GM19240 (cell line): Measurements from ENCODE around the gene GTPBP4.
A peak's percentile ranks its signal among the peaks of the same experiment; 100 is the strongest.
"Not testable (repeated sequence)": the region's sequence is repeated elsewhere in the genome, so short reads cannot be mapped to it uniquely, and the experiment has no call there.

ENCODE experiments used
- DNase-seq: peaks from one replicate; pipeline ENCODE4 v3.0.0; 2011; ENCODE audit warnings: low spot score; ENCODE audit not compliant: insufficient read length

The GTPBP4 gene

DNA sequence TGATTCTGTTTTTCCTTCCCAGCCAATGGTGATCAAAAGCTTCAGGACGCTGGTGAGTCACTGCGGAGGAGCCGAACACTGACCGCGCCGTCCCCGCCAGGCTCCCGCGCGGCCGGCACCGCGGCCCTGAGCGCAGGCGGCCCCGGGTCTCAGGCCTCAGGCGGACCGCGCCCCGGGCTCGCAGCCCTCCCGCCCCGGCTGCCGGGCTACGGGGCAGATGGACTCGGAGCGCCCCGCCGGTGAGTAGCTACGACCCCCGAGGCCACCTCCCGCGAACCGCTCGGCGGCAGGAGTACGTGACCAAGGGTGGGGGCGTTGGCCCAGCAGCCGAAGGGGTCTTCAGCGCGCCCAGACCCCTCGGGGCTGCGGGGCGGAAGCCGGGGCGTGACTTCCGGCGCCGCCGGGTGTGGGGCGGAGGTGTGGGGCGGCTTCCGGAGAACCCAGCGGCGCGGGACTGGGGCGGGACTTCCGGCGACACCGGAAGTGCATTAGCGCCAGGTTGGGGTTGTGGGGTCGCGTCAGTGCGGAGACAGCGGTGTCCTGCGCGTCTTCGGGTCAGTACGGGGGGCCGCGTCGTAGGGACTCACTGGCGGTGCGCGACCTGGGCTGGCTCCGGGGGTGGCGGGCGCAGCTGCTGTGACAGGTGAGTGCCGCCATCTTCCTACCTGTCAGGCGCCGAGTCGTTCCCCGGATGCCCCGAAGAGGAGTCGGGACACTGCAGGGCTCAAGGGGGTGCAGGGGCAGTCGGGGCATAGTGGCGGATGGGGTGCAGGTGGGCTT, 68.3 kb downstream of the GTPBP4 start, which contains the start of gene WDR37:
TSS of gene WDR37 (plus strand) at position 60 of the 780 bp plus-strand sequence. CDS start 15,771 bp downstream, outside the sequence.
- peak; percentile 71 for DNase-seq

GRCh38 chr10:1057106-1057657, 68.9 kb downstream of the GTPBP4 start:
- DNase-seq, result no peak

DNA sequence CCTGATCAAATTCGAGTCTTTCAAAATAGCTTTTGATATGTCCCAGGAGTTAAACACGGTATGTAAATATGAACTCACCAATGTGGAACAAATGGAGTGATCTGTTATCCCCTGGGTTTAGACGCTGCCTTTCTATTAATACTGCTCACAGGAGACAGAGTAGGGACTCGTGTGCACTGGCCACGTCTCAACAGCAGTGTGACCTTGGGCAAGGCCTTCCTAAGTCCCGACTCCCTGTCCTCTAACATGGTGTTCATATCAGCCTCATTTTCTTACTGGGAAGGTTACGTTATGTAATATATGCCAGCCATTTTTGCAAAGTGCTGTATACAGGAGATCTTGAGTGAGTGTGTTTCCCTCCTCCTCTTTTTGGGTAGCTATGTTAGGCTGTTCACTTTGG, 69.8 kb downstream of the GTPBP4 start:
- DNase-seq, result no peak

DNA sequence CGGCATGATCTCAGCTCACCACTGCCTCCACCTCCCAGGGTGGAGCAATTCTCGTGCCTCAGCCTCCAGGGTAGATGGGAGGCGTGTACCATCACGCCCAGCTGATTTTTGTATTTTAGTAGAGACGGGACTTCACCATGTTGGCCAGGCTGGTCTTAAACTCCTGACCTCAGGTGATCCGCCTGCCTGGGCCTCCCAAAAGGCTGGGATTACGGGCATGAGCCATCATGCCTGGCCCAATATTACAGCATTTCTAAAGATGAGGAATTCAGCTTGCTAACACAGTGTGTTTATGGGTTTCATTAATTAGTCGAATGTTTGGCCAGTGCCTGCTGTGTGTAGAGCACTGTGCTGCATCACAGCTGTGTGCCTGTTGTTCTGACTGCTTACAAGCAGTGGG, 71.7 kb downstream of the GTPBP4 start:
- DNase-seq, result no peak

DNA sequence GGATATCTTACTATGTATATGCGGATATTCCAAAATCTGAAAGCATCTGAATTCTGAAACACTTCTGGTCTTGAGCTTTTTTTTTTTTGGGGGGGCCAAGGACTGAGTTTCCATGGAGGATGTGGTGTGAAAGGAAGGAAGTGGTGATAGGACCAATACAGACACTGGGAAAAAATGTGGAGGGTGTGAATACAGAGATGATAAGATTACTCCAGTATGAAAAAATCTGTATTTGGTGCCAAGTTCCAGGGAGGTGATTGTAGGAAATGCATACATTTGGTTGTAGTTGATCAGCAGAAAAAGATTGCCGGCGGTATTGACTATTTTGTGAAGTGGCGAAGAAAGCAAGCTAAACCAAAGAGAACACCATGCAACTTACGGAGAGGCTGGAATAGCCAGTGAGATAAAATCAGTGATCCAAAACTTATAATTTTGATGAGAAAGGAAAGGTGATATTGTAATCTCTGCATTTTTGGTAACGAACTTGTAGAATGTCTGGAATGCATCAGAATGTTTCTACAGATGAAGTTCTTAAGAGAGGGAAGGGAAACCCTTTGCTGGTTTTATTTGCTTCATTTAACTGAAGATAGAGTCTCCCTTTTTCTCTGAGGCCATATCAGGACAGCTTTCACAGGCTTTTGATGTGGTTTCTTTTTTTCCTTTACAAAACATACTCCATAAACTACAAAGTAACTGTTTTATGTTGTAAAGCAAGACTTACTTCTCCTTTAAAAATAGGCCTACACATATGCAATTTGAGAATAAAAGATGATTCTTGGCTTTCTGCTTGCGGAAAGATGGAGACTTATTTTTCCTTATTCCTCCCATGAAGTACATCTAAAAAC, 73.9 kb downstream of the GTPBP4 start:
- no peak for DNase-seq

- DNase-seq, result no peak
These were observed 75.1 kb downstream of the GTPBP4 start for GRCh38 chr10:1063232-1063865.

DNA sequence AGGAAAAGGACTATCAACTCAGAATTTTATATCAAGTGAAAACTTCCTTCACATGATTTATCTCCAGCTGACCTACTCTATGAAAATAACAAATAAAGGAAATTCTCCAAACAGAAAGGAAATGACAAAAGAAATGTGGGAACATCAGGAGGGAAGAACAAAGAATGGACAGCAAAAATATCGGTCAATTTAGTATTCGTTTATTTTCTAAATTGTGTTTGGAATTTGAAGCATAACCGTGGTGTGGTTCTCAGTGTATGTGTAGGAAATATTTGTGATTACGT, 76.7 kb downstream of the GTPBP4 start:
- DNase-seq, result no peak

DNA sequence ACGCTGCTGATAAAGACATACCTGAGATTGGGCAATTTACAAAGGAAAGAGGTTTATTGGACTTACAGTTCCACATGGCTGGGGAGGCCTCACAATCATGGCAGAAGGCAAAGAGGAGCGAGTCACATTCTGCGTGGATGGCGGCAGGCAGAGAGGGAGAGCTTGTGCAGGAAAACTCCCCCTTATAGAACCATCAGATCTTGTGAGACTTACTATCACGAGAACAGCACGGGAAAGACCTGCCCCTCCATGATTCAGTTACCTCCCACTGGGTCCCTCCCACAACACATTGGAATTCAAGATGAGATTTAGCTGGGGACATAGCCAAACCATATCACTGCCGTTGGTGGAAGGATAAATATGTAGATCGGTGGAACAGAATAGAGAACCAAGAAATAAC, 78.5 kb downstream of the GTPBP4 start:
- DNase-seq, result not testable (repeated sequence)

DNA sequence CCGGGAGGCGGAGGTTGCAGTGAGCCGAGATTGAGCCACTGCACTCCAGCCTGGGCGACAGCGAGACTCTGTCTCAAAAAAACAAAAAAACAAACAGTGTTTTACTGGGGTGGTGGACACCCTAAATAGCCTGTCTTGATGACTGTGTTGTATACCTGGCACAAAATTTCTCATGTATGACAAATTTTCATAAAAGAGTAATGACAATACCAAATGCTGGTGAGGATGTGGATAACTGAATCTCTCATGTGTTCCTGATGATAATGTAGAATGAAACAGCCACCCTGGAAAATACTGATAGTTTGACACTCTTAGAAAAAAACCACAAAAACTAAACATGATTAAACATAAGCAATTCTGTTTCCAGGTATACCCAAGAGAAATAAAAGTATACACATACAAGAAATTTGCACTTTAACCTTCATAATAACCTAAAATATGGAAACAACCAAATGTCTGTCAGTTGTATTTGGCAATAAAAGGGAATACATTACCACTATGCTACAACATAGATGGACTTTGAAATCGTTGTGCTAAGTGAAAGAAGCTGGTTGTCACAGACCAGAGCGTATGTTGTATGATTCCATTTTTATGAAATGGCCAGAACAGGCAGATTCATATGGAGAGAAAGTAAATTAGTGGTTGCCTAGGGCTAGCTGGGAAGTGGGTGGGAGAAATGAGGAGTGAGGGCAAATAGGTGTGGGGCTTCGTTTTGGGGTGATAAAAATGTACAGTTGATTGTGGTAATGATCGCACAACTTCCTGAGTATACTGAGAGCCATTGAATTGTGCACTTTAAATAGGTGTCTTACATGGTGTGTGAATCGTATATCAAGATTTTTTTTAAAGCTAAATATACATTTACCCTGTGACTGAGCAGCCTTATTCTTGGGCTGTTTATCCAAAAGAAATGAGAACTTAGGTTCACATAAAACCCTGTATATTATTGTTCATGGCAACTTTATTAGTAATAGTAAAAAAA, 80.4 kb downstream of the GTPBP4 start:
- DNase-seq, result no peak
